Measurements from ENCODE around the gene SP9. TPM values are rescaled to one million over a fixed set of nuclear protein-coding genes. Genes with fewer than 3 reads are reported as not detected.

Gene SP9
- total RNA-seq, 1 donor from 2014 or later = not detected

- Mint-ChIP-seq H3K27ac (ENCODE audit: unreplicated experiment) (no peak overlapping the region), H3K4me3 (ENCODE audit: unreplicated experiment) (peak overlapping the region; percentile 88), H3K4me1 (ENCODE audit: low read depth, unreplicated experiment) (peaks cover 21% of the 10 kb centered on the region), H3K9me3 (ENCODE audit: unreplicated experiment) (peaks cover 8% of the 10 kb centered on the region), H3K36me3 (ENCODE audit: unreplicated experiment) (peaks cover 6% of the 10 kb centered on the region), H3K27me3 (ENCODE audit: unreplicated experiment) (peaks cover 35% of the 10 kb centered on the region)
- no peak for DNase-seq
- TF ChIP-seq CTCF (IDR thresholded peaks at IDR 0.05; ENCODE audit: partially characterized antibody, unreplicated experiment) = no peak
Observed at GRCh38 chr2:174328961-174329715, 5.6 kb upstream of the SP9 start.

- Mint-ChIP-seq H3K27me3 (ENCODE audit: unreplicated experiment) (peaks cover 37% of the 10 kb centered on the region), H3K27ac (ENCODE audit: unreplicated experiment) (no peak overlapping the region), H3K4me1 (ENCODE audit: low read depth, unreplicated experiment) (peaks cover 18% of the 10 kb centered on the region), H3K36me3 (ENCODE audit: unreplicated experiment) (peaks cover 6% of the 10 kb centered on the region), H3K9me3 (ENCODE audit: unreplicated experiment) (peaks cover 14% of the 10 kb centered on the region), H3K4me3 (ENCODE audit: unreplicated experiment) (peak overlapping the region; percentile 59)
- no peak for TF ChIP-seq CTCF (IDR thresholded peaks at IDR 0.05; ENCODE audit: partially characterized antibody, unreplicated experiment)
- DNase-seq = no peak
Observed at GRCh38 chr2:174330945-174331594, 3.7 kb upstream of the SP9 start.

GRCh38 chr2:174331595-174332216, 3.0 kb upstream of the SP9 start:
- no peak for TF ChIP-seq CTCF (IDR thresholded peaks at IDR 0.05; ENCODE audit: partially characterized antibody, unreplicated experiment)
- Mint-ChIP-seq H3K4me1 (ENCODE audit: low read depth, unreplicated experiment) (peaks cover 17% of the 10 kb centered on the region), H3K27ac (ENCODE audit: unreplicated experiment) (no peak overlapping the region), H3K27me3 (ENCODE audit: unreplicated experiment) (peaks cover 34% of the 10 kb centered on the region), H3K4me3 (ENCODE audit: unreplicated experiment) (peak overlapping the region; percentile 59), H3K9me3 (ENCODE audit: unreplicated experiment) (peaks cover 14% of the 10 kb centered on the region), H3K36me3 (ENCODE audit: unreplicated experiment) (peaks cover 6% of the 10 kb centered on the region)
- no peak for DNase-seq

- no peak overlapping the region for H3K27ac Mint-ChIP-seq (ENCODE audit: unreplicated experiment)
- peak overlapping the region; percentile 59 for H3K4me3 Mint-ChIP-seq (ENCODE audit: unreplicated experiment)
- H3K9me3 Mint-ChIP-seq (ENCODE audit: unreplicated experiment) = peaks cover 15% of the 10 kb centered on the region
- peaks cover 15% of the 10 kb centered on the region for H3K4me1 Mint-ChIP-seq (ENCODE audit: low read depth, unreplicated experiment)
- peaks cover 6% of the 10 kb centered on the region for H3K36me3 Mint-ChIP-seq (ENCODE audit: unreplicated experiment)
- H3K27me3 Mint-ChIP-seq (ENCODE audit: unreplicated experiment) = peaks cover 30% of the 10 kb centered on the region
- DNase-seq = peak; percentile 41
- TF ChIP-seq CTCF (IDR thresholded peaks at IDR 0.05; ENCODE audit: partially characterized antibody, unreplicated experiment) = peak; percentile 13
Observed at GRCh38 chr2:174332217-174332963, 2.4 kb upstream of the SP9 start.

Measured in glutamatergic neuron (in vitro differentiated cells).